ENCODE measurements around the gene NRTN. TPM values are rescaled to one million over a fixed set of nuclear protein-coding genes. Genes with fewer than 3 reads are reported as not detected.

NRTN gene
- total and polyA plus RNA-seq, 2 of the 13 experiments (the other 11 are each of a cell fraction or from before 2014, with no cell fraction given) = 4.1 to 5.3 TPM

GRCh38 chr19:5790559-5791520 is 14.0 kb upstream of the NRTN start, which contains the start of gene DUS3L (continued):
- TF ChIP-seq ZFP41 (CRISPR knock-in tag; IDR thresholded peaks at IDR 0.05; ENCODE audit: borderline replicate concordance) (no peak), ZNF530 (CRISPR knock-in tag; IDR thresholded peaks at IDR 0.05; ENCODE audit: low read depth) (no peak), ZFP1 (CRISPR knock-in tag; IDR thresholded peaks at IDR 0.05) (peak; percentile 25; the same call in 1 of the 2 replicates), ZNF790 (CRISPR knock-in tag; IDR thresholded peaks at IDR 0.05; ENCODE audit: borderline replicate concordance) (peak; percentile 74; the same call in 1 of the 2 replicates), ZSCAN12 (CRISPR knock-in tag; IDR thresholded peaks at IDR 0.05) (no peak), PHF8 (CRISPR knock-in tag; IDR thresholded peaks at IDR 0.05) (peak; percentile 78), ZNF598 (CRISPR knock-in tag; IDR thresholded peaks at IDR 0.05; ENCODE audit: borderline replicate concordance) (peak; percentile 85; the same call in 1 of the 2 replicates), EZH2 (conservative IDR thresholded peaks at IDR 0.05; ENCODE audit: low read depth, low read length) (no peak), NAIF1 (CRISPR knock-in tag; IDR thresholded peaks at IDR 0.05; ENCODE audit: borderline replicate concordance) (peak; percentile 71; the same call in 1 of the 2 replicates), ZNF792 (CRISPR knock-in tag; IDR thresholded peaks at IDR 0.05) (peak; percentile 66; the same call in 1 of the 2 replicates), MYNN (CRISPR knock-in tag; IDR thresholded peaks at IDR 0.05; ENCODE audit: low read depth) (0 out of 2 replicates have a peak, but pooled peaks have one; percentile 26), SETDB1 (CRISPR knock-in tag; IDR thresholded peaks at IDR 0.05; ENCODE audit: borderline replicate concordance) (no peak), ZNF256 (CRISPR knock-in tag; conservative IDR thresholded peaks at IDR 0.05) (no peak), REL (CRISPR knock-in tag; conservative IDR thresholded peaks at IDR 0.05) (no peak), HMG20B (CRISPR knock-in tag; conservative IDR thresholded peaks at IDR 0.05) (peak; percentile 15; the same call in 1 of the 2 replicates), ZNF710 (CRISPR knock-in tag; IDR thresholded peaks at IDR 0.05; ENCODE audit: borderline replicate concordance) (peak; percentile 79; the same call in 1 of the 2 replicates), FOXA3 (CRISPR knock-in tag; IDR thresholded peaks at IDR 0.05) (peak; percentile 59; the same call in 1 of the 2 replicates), SNAPC4 (CRISPR knock-in tag; IDR thresholded peaks at IDR 0.05) (peak; percentile 93; the same call in 1 of the 2 replicates), ZBTB3 (CRISPR knock-in tag; IDR thresholded peaks at IDR 0.05; ENCODE audit: borderline replicate concordance, low read depth) (peak; percentile 79; the same call in 1 of the 2 replicates), ZNF615 (CRISPR knock-in tag; IDR thresholded peaks at IDR 0.05; ENCODE audit: borderline replicate concordance) (peak; percentile 84; the same call in 1 of the 2 replicates), PHF20 (CRISPR knock-in tag; IDR thresholded peaks at IDR 0.05) (peak; percentile 83)
- TF ChIP-seq, protein P1, sequence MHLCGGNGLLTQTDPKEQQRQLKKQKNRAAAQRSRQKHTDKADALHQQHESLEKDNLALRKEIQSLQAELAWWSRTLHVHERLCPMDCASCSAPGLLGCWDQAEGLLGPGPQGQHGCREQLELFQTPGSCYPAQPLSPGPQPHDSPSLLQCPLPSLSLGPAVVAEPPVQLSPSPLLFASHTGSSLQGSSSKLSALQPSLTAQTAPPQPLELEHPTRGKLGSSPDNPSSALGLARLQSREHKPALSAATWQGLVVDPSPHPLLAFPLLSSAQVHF (CRISPR knock-in tag; IDR thresholded peaks at IDR 0.05) = no peak
